CD14-positive monocyte (primary cell): ENCODE data around the gene HIF1A. TPM values are rescaled to one million over a fixed set of nuclear protein-coding genes. Genes with fewer than 3 reads are reported as not detected.

ENCODE experiments used
- DNase-seq, 3 donors: peaks; one replicate each; pipeline ENCODE4 v3.0.0-alpha.2; 2011 to 2022
- H2AFZ ChIP-seq: 2 replicates; pipeline ENCODE4 v1.6.0; 2012; ENCODE audit warnings: mild to moderate bottlenecking, low read depth, low read length, inconsistent platforms; ENCODE audit not compliant: insufficient read depth, poor library complexity, severe bottlenecking
- H3K27ac ChIP-seq, 2 donors: 1 replicate in 1 of 2; 2 replicates in 1 of 2; pipeline ENCODE4 v1.5.1; 2012 to 2013; ENCODE audit warnings: low read length in 2 of 2, control low read depth in 1 of 2, inconsistent platforms in 1 of 2, low read depth in 1 of 2, mild to moderate bottlenecking in 1 of 2
- H3K27me3 ChIP-seq, 2 donors: one replicate each; pipeline versions ENCODE4 v1.6.0 to v1.6.1; 2011 to 2013; ENCODE audit warnings: low read length in 2 of 2; ENCODE audit not compliant: control insufficient read depth in 2 of 2, insufficient read depth in 2 of 2
- H3K36me3 ChIP-seq, 2 donors: replicated peaks in 1 of 2; 1 replicate in 1 of 2; 2 replicates in 1 of 2; pipeline versions ENCODE4 v1.5.1 to v1.6.1; 2012 to 2013; ENCODE audit warnings: low read length in 2 of 2, control low read depth in 1 of 2, inconsistent platforms in 1 of 2, mild to moderate bottlenecking in 1 of 2; ENCODE audit not compliant: insufficient read depth in 2 of 2, control insufficient read depth in 1 of 2
- H3K4me1 ChIP-seq, 2 donors: 1 replicate in 1 of 2; 2 replicates in 1 of 2; pipeline versions ENCODE4 v1.5.1 to v1.6.1; 2012 to 2013; ENCODE audit warnings: low read length in 2 of 2, control low read depth in 1 of 2, inconsistent platforms in 1 of 2, mild to moderate bottlenecking in 1 of 2, moderate library complexity in 1 of 2; ENCODE audit not compliant: insufficient read depth in 2 of 2, control insufficient read depth in 1 of 2
- H3K4me2 ChIP-seq: replicated peaks from 2 replicates; pipeline ENCODE3; 2012; ENCODE audit warnings: low read length, moderate library complexity, mild to moderate bottlenecking; ENCODE audit not compliant: poor library complexity, severe bottlenecking; ENCODE audit errors: extremely low read depth
- H3K4me3 ChIP-seq, 3 experiments: fragments of 200-600 bp in 1 of 3; sonication (generic) in 1 of 3; replicated peaks in 1 of 3; 1 replicate in 2 of 3; 2 replicates in 1 of 3; pipeline ENCODE4 v1.5.1; 2011 to 2013; ENCODE audit warnings: low read length in 3 of 3, mild to moderate bottlenecking in 3 of 3, control low read depth in 2 of 3, low read depth in 2 of 3, inconsistent platforms in 1 of 3, moderate library complexity in 1 of 3
- H3K79me2 ChIP-seq: 2 replicates; pipeline ENCODE4 v1.6.0; 2012; ENCODE audit warnings: mild to moderate bottlenecking, control low read depth, inconsistent platforms, low read length, moderate library complexity; ENCODE audit not compliant: insufficient read depth
- H3K9ac ChIP-seq: 2 replicates; pipeline ENCODE4 v1.6.0; 2017; ENCODE audit warnings: low read length, mild to moderate bottlenecking; ENCODE audit not compliant: insufficient read depth, poor library complexity, severe bottlenecking
- H3K9me3 ChIP-seq, 2 donors: replicated peaks in 1 of 2; 1 replicate in 1 of 2; 2 replicates in 1 of 2; pipeline versions ENCODE4 v1.5.1 to v1.6.1; 2012 to 2013; ENCODE audit warnings: low read length in 2 of 2, control low read depth in 1 of 2; ENCODE audit not compliant: control insufficient read depth in 1 of 2, insufficient read depth in 1 of 2
- H4K20me1 ChIP-seq: 2 replicates; pipeline ENCODE4 v1.6.0; 2012; ENCODE audit warnings: mild to moderate bottlenecking, low read length, control low read depth, moderate library complexity; ENCODE audit not compliant: insufficient read depth
- H3K27ac Mint-ChIP-seq, 7 donors: one replicate each; pipeline ENCODE4 v1.8.0; 2020; ENCODE audit warnings: mild to moderate bottlenecking in 7 of 7, mixed read lengths in 7 of 7, moderate library complexity in 6 of 7, inconsistent platforms in 2 of 7
- H3K27me3 Mint-ChIP-seq, 3 donors: one replicate each; pipeline ENCODE4 v1.8.0; 2021 to 2022; ENCODE audit warnings: low read depth in 3 of 3, mild to moderate bottlenecking in 3 of 3, mixed read lengths in 3 of 3, moderate library complexity in 3 of 3, inconsistent platforms in 1 of 3
- H3K36me3 Mint-ChIP-seq, 2 donors: one replicate each; pipeline ENCODE4 v1.8.0; 2020; ENCODE audit warnings: mixed read lengths in 2 of 2, inconsistent platforms in 1 of 2, mild to moderate bottlenecking in 1 of 2
- H3K4me1 Mint-ChIP-seq: one replicate; pipeline ENCODE4 v1.8.0; 2020; ENCODE audit warnings: mild to moderate bottlenecking, mixed read lengths
- H3K4me3 Mint-ChIP-seq, 2 donors: one replicate each; pipeline ENCODE4 v1.8.0; 2020; ENCODE audit warnings: mild to moderate bottlenecking in 2 of 2, mixed read lengths in 2 of 2, moderate library complexity in 1 of 2
- H3K9me3 Mint-ChIP-seq, 7 donors: one replicate each; pipeline ENCODE4 v1.8.0; 2020 to 2022; ENCODE audit warnings: mixed read lengths in 7 of 7, mild to moderate bottlenecking in 6 of 7, moderate library complexity in 6 of 7, inconsistent platforms in 2 of 7
- CTCF ChIP-seq: fragments of 200-600 bp; IDR thresholded peaks from one replicate; pipeline ENCODE4 v1.8.0; 2022; ENCODE audit warnings: antibody characterized with exemption, mild to moderate bottlenecking
- WGBS: methylation state at CpG from one replicate; pipeline ENCODE4 v1.1.5; 2013; ENCODE audit warnings: missing lambda C conversion rate; ENCODE audit not compliant: insufficient coverage; 5-methylcytosine and 5-hydroxymethylcytosine counted together
- intact Hi-C, 2 donors: fragments of 100-400 bp; cut with micrococcal nuclease; formaldehyde crosslinking; loops; one replicate each; pipeline versions ENCODE4 v1.15.0 to v1.15.1; 2023
- polyA plus RNA-seq, 3 donors: library from polyadenylated mRNA; depleted of rRNA in 1 of 3; unstranded in 2 of 3; stranded (reverse) in 1 of 3; fragments of 300-500 nt in 2 of 3; fragments of >200 nt in 1 of 3; fragmentation: Illumina TruSeq in 2 of 3; gene quantifications; 1 replicate in 2 of 3; 2 replicates in 1 of 3; pipeline ENCODE4 v1.2.3, GENCODE V29; 2012 to 2021

The HIF1A gene
- polyA plus RNA-seq, 3 donors = 79.0 to 137 (median 137) TPM

DNA sequence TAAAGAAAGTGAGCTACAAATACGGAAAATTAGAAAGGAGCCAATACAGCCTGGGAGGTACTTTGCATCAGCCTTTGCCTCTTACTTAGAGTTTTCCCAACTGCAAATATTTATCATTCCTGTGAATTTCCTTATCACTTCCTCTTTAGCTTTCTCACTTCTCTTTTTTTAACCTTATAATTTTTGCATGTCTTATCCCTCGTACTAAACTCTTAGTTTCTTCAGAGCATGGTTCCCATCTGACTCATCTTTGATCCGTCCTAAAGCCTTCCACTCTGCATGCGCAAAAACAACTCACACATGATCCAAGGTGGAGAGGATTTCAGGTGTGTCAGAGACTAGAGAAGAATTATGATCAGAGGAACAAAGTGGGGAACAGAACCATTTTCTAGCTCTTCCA is 57.3 kb downstream of the HIF1A start:
- peak overlapping the region in 1 of 3 experiments; percentile 80 for H3K4me3 ChIP-seq
- no peak overlapping the region for H3K9ac ChIP-seq
- Mint-ChIP-seq H3K4me1 (peaks cover 41% of the 10 kb centered on the region), H3K9me3 (peaks cover 0 to 2% (median 0%) of the 10 kb centered on the region in 7 donors), H3K27me3 (peaks cover 2 to 5% (median 4%) of the 10 kb centered on the region in 3 donors), H3K36me3 (peaks cover 5 to 6% of the 10 kb centered on the region in 2 donors), H3K4me3 (peak overlapping the region in 1 of 2 donors; percentile 72), H3K27ac (peak overlapping the region; percentile 43 to 87 (median 75))
- no peaks in the 10 kb centered on the region for H3K79me2 ChIP-seq
- H3K4me1 ChIP-seq = peaks cover 37 to 49% of the 10 kb centered on the region in 2 donors
- H2AFZ ChIP-seq = no peak overlapping the region
- 0% methylated on average over 1 of the region's 4 CpGs for WGBS
- DNase-seq = peak; percentile 63 to 86 (median 80)
- H4K20me1 ChIP-seq = no peaks in the 10 kb centered on the region
- no peak for TF ChIP-seq CTCF
- H3K4me2 ChIP-seq = peak overlapping the region; percentile 85
- H3K27me3 ChIP-seq = no peaks in the 10 kb centered on the region
- peak overlapping the region in 1 of 2 donors; percentile 17 for H3K27ac ChIP-seq
- no peaks in the 10 kb centered on the region for H3K9me3 ChIP-seq
- peaks cover 4 to 9% of the 10 kb centered on the region in 2 donors for H3K36me3 ChIP-seq
- intact Hi-C loops = loop anchor here in 1 of 2 donors (5.0 kb wide), 1 partner anchor 280 kb away; no protein-coding TSS in a partner anchor

- Histone ChIP-seq H3K9ac (no peak overlapping the region), H3K79me2 (no peaks in the 10 kb centered on the region), H2AFZ (no peak overlapping the region), H4K20me1 (no peaks in the 10 kb centered on the region), H3K27me3 (no peaks in the 10 kb centered on the region), H3K4me3 (no peak overlapping the region), H3K4me1 (peaks cover 37 to 48% of the 10 kb centered on the region in 2 donors), H3K4me2 (no peak overlapping the region), H3K9me3 (no peaks in the 10 kb centered on the region), H3K27ac (no peak overlapping the region), H3K36me3 (no peaks in the 10 kb centered on the region)
- Mint-ChIP-seq H3K27ac (peak overlapping the region in 1 of 7 donors; percentile 68), H3K9me3 (peaks cover 0 to 2% (median 0%) of the 10 kb centered on the region in 7 donors), H3K4me3 (no peak overlapping the region), H3K27me3 (peaks cover 2 to 5% (median 4%) of the 10 kb centered on the region in 3 donors), H3K36me3 (no peaks in the 10 kb centered on the region), H3K4me1 (peaks cover 36% of the 10 kb centered on the region)
- no peak for DNase-seq
- intact Hi-C loops = loop anchor here in 1 of 2 donors (5.0 kb wide), 1 partner anchor 281 kb away; no protein-coding TSS in a partner anchor
- TF ChIP-seq CTCF = no peak
These were observed 58.3 kb downstream of the HIF1A start for GRCh38 chr14:61753631-61754030.
